K562 (cell line): Measurements from ENCODE around the gene EVI5L. TPM values are rescaled to one million over a fixed set of nuclear protein-coding genes. Genes with fewer than 3 reads are reported as not detected.
A peak's percentile ranks its signal among the peaks of the same experiment; 100 is the strongest.

Source experiments
- ATF4 ChIP-seq: fragments of 450-650 bp; formaldehyde crosslinking; IDR thresholded peaks from 2 replicates; pipeline ENCODE4 v1.4.0; 2022; ENCODE audit warnings: mild to moderate bottlenecking, moderate library complexity
- CEBPG ChIP-seq, 3 experiments: fragments of 200-800 bp in 1 of 3; sonication (Bioruptor generic) in 1 of 3; sonication (generic) in 1 of 3; formaldehyde crosslinking in 1 of 3; IDR thresholded peaks in 2 of 3; conservative IDR thresholded peaks in 1 of 3; 2 replicates each; pipeline versions ENCODE4 v1.6.1 to v1.8.0; 2016 to 2022; ENCODE audit warnings: missing compliant biosample characterization in 2 of 3, missing genetic modification characterization in 2 of 3, mild to moderate bottlenecking in 1 of 3, missing genetic modification reagents in 1 of 3
- CSDE1 ChIP-seq, 2 experiments: fragments of 450-650 bp; IDR thresholded peaks; 2 replicates each; pipeline ENCODE4 v1.6.1; 2016; ENCODE audit warnings: mild to moderate bottlenecking in 1 of 2
- DACH1 ChIP-seq: fragments of 450-650 bp; IDR thresholded peaks from 2 replicates; pipeline ENCODE4 v1.6.1; 2018; ENCODE audit not compliant: partially characterized antibody
- DMBX1 ChIP-seq: fragments of 250-450 bp; sonication (Bioruptor Pico); IDR thresholded peaks from 2 replicates; pipeline ENCODE4 v1.8.0; 2022; ENCODE audit warnings: inconsistent platforms, mild to moderate bottlenecking, moderate library complexity, borderline replicate concordance
- EHMT2 ChIP-seq: fragments of 450-650 bp; IDR thresholded peaks from 2 replicates; pipeline ENCODE4 v1.6.1; 2018; ENCODE audit warnings: antibody characterized with exemption
- HBP1 ChIP-seq: fragments of 450-650 bp; formaldehyde crosslinking; IDR thresholded peaks from 2 replicates; pipeline ENCODE4 v1.4.0; 2022; ENCODE audit warnings: missing genetic modification characterization
- KLF13 ChIP-seq: fragments of 450-650 bp; IDR thresholded peaks from 2 replicates; pipeline ENCODE4 v1.6.1; 2016; ENCODE audit warnings: missing genetic modification characterization, low read depth, mild to moderate bottlenecking, missing compliant biosample characterization, moderate library complexity, borderline replicate concordance
- NKRF ChIP-seq: fragments of 450-650 bp; IDR thresholded peaks from 2 replicates; pipeline ENCODE4 v1.6.1; 2016; ENCODE audit warnings: borderline replicate concordance
- POLR2AphosphoS5 ChIP-seq: IDR thresholded peaks from 2 replicates; pipeline ENCODE4 v1.6.1; 2011; ENCODE audit warnings: mild to moderate bottlenecking, low read depth, low read length, moderate library complexity; ENCODE audit not compliant: control insufficient read depth, insufficient read depth
- RBM25 ChIP-seq: fragments of 200-400 bp; formaldehyde crosslinking; IDR thresholded peaks from 2 replicates; pipeline ENCODE4 v1.6.1; 2018; ENCODE audit warnings: low read length, low read depth, moderate library complexity; ENCODE audit not compliant: severe bottlenecking
- SFPQ ChIP-seq: fragments of 200-400 bp; formaldehyde crosslinking; IDR thresholded peaks from 2 replicates; pipeline ENCODE4 v1.6.1; 2017; ENCODE audit warnings: mild to moderate bottlenecking, low read depth, low read length, moderate library complexity
- ZNF354B ChIP-seq: fragments of 250-450 bp; sonication (Bioruptor Pico); IDR thresholded peaks from 2 replicates; pipeline ENCODE4 v1.4.0; 2020
- ZNF592 ChIP-seq: fragments of 450-650 bp; IDR thresholded peaks from 2 replicates; pipeline ENCODE4 v1.6.1; 2017; ENCODE audit warnings: antibody characterized with exemption, mild to moderate bottlenecking
- polyA plus RNA-seq, 8 experiments: library from polyadenylated mRNA; depleted of rRNA in 4 of 8; stranded (reverse) in 5 of 8; unstranded in 3 of 8; fragments of >200 nt; fragmentation: Nextera tagmentation in 2 of 8; fragmentation: Illumina TruSeq in 1 of 8; extraction: Ambion mirVana in 2 of 8; extraction: Trizol in 1 of 8; gene quantifications; 2 replicates each; pipeline versions ENCODE4 v1.2.1 to v1.2.3, GENCODE V29; 2011 to 2014; ENCODE audit warnings: inconsistent platforms in 1 of 8, missing spikeins in 1 of 8
- total RNA-seq, 7 experiments: library from RNA; depleted of rRNA in 6 of 7; stranded (reverse); fragments of >200 nt in 6 of 7; fragmentation: Illumina TruSeq in 2 of 7; extraction: Trizol in 2 of 7; gene quantifications; 2 replicates each; pipeline versions ENCODE4 v1.2.1 to v1.2.3, GENCODE V29; 2011 to 2021; ENCODE audit warnings: low replicate concordance in 1 of 7

The EVI5L gene
- total and polyA plus RNA-seq, 9 of the 15 experiments (the other 6 are each of a cell fraction or from before 2014, with no cell fraction given) = 0.69 to 1.8 (median 1.2) TPM; not detected in 2

- no peak for TF ChIP-seq HBP1
- no peak; a peak in 1 of 4 replicates for TF ChIP-seq CSDE1 (IDR thresholded peaks at IDR 0.05)
- no peak for TF ChIP-seq CEBPG (CRISPR knock-in tag; IDR thresholded peaks at IDR 0.05)
- no peak for TF ChIP-seq CEBPG (tag; conservative IDR thresholded peaks at IDR 0.05 in 1 of 2, IDR thresholded peaks at IDR 0.05 in 1 of 2)
- TF ChIP-seq ZNF354B (CRISPR knock-in tag) = no peak
- TF ChIP-seq DMBX1 (CRISPR knock-in tag) = no peak
- peak; percentile 66 for TF ChIP-seq RBM25
- no peak for TF ChIP-seq ATF4
- no peak for TF ChIP-seq POLR2AphosphoS5
- TF ChIP-seq DACH1 = no peak
- TF ChIP-seq KLF13 (tag) = peak; percentile 80; the same call in 1 of the 2 replicates
- no peak for TF ChIP-seq EHMT2
- TF ChIP-seq ZNF592 = no peak
- no peak for TF ChIP-seq NKRF
- TF ChIP-seq SFPQ = no peak
Measured at GRCh38 chr19:7829561-7830271, at the start of gene EVI5L (continued).
